Inflammatory macrophage (primary cell): ENCODE measurements around the gene FPR1.
A peak's percentile ranks its signal among the peaks of the same experiment; 100 is the strongest.

Source experiments
- DNase-seq, 2 donors: peaks; one replicate each; pipeline ENCODE4 v3.0.0-alpha.2; 2020 to 2022
- total RNA-seq, 18 experiments: gene quantifications; one replicate each; lab custom pipeline; 2026; ENCODE audit warnings: mixed read lengths in 6 of 18, inconsistent platforms in 2 of 18; lab: John Stamatoyannopoulos, UW

The FPR1 gene
- total RNA-seq = 13.1 to 325 (median 25.7) reads per million in 18 experiments

GRCh38 chr19:51751655-51752054, at the start of gene FPR1:
TSS of gene FPR1 (minus strand) at chr19:51751878. CDS start at chr19:51746994, 4,884 bp downstream.
- DNase-seq = peak; percentile 85 to 89

- no peak for DNase-seq
These were observed 49.0 kb upstream of the FPR1 start for GRCh38 chr19:51800473-51801244.

GRCh38 chr19:51799774-51800472, 48.2 kb upstream of the FPR1 start:
- no peak for DNase-seq

GRCh38 chr19:51799034-51799773, 47.5 kb upstream of the FPR1 start:
- DNase-seq = peak; percentile 84 to 93

- DNase-seq = peak in 1 of 2 donors; percentile 23
These were observed 46.4 kb upstream of the FPR1 start for GRCh38 chr19:51798062-51798461.

- DNase-seq = no peak
These were observed 45.8 kb upstream of the FPR1 start for GRCh38 chr19:51797480-51797879.

- peak; percentile 93 to 95 for DNase-seq
These were observed 44.6 kb upstream of the FPR1 start for GRCh38 chr19:51796195-51796679.

- peak; percentile 58 to 81 for DNase-seq
These were observed 43.3 kb upstream of the FPR1 start, which contains the start of gene FPR3 for GRCh38 chr19:51794885-51795490. TSS of gene FPR3 (plus strand) at chr19:51795157. CDS start at chr19:51823749, 28,592 bp downstream.

- DNase-seq = no peak
These were observed 42.3 kb upstream of the FPR1 start for GRCh38 chr19:51793994-51794393.

- peak in 1 of 2 donors; percentile 42 for DNase-seq
These were observed 41.3 kb upstream of the FPR1 start for GRCh38 chr19:51792932-51793331.

GRCh38 chr19:51789061-51789795, 37.5 kb upstream of the FPR1 start:
- DNase-seq = peak; percentile 77 to 78

GRCh38 chr19:51788029-51788428, 36.4 kb upstream of the FPR1 start:
- no peak for DNase-seq

- peak; percentile 77 to 78 for DNase-seq
These were observed 35.2 kb upstream of the FPR1 start for GRCh38 chr19:51786646-51787494.

GRCh38 chr19:51784922-51785690, 33.4 kb upstream of the FPR1 start:
- DNase-seq = peak; percentile 98 to 99

- peak in 1 of 2 donors; percentile 34 for DNase-seq
These were observed 32.6 kb upstream of the FPR1 start for GRCh38 chr19:51784109-51784785.

- peak; percentile 65 to 90 for DNase-seq
These were observed 31.7 kb upstream of the FPR1 start for GRCh38 chr19:51783372-51783771.

- peak; percentile 8 to 30 for DNase-seq
These were observed 30.3 kb upstream of the FPR1 start for GRCh38 chr19:51781999-51782398.

GRCh38 chr19:51780270-51780669, 28.6 kb upstream of the FPR1 start:
- peak in 1 of 2 donors; percentile 17 for DNase-seq

GRCh38 chr19:51779703-51780102, 28.0 kb upstream of the FPR1 start:
- no peak for DNase-seq
